GM21381 (cell line): Measurements from ENCODE around the gene E4F1.

Experiments
- ATAC-seq: cut with Tn5 transposase; IDR thresholded peaks from one replicate; pipeline ENCODE4 v1.9.1; 2021; ENCODE audit warnings: mild to moderate bottlenecking, moderate library complexity; ENCODE audit not compliant: unreplicated experiment

E4F1 gene

GRCh38 chr16:2270588-2271470 lies 47.4 kb downstream of the E4F1 start:
- no peak for ATAC-seq

DNA sequence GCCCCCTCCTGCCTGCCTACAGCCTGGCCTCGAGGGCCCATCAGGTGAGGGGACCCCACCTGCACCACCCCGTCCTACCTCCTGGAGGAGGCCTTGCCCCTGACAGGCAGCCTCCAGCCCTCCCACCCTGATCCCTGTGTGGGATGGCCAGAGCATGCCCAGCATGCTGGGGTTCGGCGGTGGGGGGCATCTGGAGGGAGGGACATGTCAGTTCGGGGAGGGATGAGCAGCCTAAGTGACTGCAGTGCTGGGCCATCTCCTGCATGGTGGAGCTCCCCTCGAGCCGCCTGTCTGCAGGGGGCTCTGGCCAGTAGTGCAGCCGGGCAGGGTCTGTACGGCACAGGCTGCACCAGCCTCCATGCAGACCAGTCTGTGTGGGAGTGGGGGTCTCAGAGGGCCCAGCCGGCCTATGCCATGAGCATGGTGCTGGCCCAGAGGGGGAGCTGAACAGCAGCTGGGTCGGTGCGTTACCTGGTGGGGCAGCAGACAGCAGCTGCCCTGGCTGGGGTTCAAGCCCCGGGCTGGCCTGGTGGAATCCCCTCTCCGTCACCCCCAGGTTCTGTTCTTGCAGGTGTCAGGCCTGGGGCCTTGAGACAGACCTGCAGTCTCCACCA lies 48.6 kb downstream of the E4F1 start:
- ATAC-seq: no peak

- no peak for ATAC-seq
Measured at GRCh38 chr16:2273484-2273883, 50.1 kb downstream of the E4F1 start.

GRCh38 chr16:2273931-2274330 lies 50.5 kb downstream of the E4F1 start:
- ATAC-seq: no peak

DNA sequence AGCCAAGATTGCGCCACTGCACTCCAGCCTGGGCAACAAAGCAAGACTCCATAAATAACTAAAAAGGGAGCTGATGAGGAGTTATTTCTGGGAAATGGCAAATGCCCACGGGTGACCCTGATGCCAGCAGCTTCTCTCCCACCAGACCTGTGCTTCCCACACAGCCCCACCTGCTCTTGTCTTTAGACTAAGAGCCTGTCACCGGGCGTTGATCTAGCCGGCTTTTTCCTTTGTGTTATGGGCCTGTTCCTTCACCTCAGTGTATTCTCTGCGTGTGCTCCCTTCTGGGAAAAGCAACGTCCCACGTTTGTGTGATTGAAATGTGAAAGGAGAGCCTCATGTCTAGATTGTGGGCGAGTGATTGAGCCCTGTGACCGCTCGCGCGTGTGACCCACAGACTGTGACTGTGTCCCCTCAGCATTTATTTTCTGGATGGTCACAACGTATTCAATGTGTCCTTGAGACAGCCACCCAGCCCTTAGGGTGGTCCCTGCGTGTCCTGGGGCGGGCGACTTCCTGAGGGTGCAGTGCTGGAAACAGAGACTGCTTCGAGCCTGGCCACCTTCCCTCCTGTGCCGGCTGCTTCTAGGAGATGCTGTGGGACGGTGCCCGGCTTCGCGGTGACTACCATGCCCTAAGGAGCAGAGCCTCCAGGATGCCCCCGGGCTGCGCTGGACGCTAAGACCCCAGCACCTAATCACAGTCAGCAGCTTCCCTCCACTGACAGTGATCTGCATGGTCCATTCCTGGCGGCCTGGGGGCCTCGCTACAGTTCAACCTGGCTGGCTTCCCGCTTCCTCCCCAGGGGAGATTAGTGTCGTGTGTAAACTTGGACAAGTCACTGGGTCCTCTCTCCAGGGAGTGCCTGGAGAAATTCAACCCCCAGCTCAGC lies 52.3 kb downstream of the E4F1 start:
- ATAC-seq: no peak

DNA sequence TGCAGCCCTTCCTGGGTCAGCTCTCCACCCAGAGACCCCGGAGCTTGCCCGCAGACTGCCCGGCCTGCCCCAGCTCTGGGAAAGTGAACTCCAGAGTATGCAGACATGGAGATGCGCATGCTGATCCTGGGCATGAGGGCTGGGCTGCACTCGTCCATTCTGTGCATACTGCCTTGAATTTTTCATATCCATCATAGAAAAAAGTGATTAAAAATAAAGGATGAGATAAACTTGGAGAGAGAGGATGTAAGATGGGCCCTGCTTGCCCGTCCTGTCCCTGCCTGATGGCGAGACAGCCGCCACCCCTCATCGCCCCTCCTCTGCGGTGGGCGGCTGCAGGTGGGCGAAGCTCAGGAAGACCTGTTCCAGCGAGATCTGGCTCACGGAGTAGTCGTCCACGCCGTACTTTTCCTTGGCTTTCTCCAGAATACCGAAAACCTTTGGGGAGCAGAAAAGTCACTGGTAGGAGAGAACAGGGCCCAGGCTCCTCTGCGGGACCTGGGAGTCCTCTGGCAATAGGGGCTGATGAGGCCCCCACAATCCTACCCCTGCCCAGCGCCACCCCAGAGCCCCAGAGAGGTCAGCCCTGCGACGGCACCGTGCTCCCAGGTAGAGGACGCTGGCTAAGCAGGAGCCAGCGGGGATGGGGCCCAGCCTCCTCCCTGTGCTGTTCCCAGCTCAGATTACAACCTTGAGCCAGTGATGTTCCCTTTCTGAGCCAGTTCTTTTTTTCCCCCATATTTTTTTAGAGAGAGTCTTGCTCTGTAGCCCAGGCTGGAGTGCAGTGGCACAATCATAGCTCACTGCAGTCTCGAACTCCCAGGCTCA lies 53.2 kb downstream of the E4F1 start:
- ATAC-seq: no peak

- no peak for ATAC-seq
Measured at GRCh38 chr16:2277466-2278271, 54.3 kb downstream of the E4F1 start.

- ATAC-seq: no peak
Measured at GRCh38 chr16:2278272-2278608, 54.8 kb downstream of the E4F1 start.

- ATAC-seq: no peak
Measured at GRCh38 chr16:2278956-2279800, 55.8 kb downstream of the E4F1 start.

- no peak for ATAC-seq
Measured at GRCh38 chr16:2280461-2280860, 57.1 kb downstream of the E4F1 start.

DNA sequence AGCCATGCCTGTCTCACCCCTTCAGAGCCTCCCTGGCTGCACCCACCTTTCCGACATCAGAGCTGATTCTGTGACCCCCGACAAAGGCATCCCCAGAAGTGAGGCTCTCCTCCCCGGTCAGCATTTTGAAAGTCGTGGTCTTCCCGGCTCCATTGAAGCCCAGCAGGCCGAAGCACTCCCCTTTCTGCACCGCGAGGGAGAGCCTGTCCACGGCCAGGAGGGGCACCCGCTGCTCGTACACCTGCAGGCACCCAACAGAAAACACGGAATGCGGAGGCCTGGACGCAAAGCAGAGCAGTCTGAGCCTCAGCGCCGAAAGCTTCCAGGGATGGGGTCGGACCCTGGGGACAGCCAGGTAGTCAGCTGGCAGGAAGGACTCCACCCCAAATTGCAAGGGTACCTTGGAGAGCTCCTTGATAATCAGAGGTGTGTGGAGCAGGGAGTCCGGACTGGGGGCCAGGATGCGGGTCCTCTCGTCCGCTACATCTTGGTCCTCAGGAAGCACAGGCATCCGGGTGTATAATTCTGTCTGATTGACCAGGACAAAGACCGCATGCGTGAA lies 57.7 kb downstream of the E4F1 start:
- ATAC-seq: no peak

DNA sequence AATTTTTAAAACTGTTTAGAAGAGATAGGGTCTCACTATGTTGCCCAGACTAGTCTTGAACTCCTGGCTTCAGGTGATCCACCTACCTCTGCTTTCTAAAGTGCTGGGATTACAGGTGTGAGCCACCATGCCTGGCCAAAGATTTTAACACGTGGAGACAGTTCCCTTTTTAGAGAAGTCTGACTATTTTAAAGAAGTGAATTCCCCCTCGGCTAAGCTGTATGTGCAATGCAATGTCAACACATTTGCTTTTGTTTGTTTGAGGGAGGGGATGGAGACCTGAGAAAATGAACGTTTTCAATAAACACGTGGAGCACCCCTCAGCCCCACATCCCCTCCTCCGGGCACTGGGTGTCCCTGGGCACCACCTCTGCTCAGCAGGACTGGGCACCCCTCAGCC lies 58.9 kb downstream of the E4F1 start:
- ATAC-seq: no peak

DNA sequence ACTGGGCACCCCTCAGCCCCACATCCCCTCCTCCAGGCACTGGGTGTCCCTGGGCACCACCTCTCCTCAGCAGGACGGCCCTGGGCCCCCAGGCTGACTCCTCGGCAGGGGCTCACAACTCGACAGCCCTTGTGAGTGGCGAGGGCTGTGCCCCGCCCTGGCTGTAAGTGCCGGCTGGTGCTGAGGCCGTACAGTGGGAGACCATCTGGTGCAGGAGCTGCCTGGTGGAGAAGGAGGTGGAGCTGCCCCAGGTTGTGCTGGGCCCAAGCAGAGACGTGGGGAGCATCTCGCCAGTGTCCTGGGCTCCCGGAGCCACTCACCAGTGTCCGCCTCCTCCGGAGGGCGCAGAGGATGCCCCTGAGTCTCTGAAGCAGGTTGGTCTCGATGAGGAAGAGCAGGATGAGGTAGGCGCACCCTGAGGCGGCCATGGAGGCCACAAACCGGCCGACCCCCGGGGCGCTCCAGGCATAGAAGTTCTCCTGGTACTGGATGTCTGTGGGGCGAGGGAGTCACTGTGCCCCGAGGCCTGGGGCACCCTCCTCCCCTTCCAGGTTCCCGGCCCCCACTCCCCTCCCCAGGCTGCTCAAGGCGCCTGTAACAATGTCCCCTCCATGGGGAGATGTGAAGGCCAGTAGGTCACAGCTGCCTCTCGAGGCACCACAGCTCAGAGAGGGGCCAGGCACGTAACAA lies 59.6 kb downstream of the E4F1 start:
- ATAC-seq: no peak

DNA sequence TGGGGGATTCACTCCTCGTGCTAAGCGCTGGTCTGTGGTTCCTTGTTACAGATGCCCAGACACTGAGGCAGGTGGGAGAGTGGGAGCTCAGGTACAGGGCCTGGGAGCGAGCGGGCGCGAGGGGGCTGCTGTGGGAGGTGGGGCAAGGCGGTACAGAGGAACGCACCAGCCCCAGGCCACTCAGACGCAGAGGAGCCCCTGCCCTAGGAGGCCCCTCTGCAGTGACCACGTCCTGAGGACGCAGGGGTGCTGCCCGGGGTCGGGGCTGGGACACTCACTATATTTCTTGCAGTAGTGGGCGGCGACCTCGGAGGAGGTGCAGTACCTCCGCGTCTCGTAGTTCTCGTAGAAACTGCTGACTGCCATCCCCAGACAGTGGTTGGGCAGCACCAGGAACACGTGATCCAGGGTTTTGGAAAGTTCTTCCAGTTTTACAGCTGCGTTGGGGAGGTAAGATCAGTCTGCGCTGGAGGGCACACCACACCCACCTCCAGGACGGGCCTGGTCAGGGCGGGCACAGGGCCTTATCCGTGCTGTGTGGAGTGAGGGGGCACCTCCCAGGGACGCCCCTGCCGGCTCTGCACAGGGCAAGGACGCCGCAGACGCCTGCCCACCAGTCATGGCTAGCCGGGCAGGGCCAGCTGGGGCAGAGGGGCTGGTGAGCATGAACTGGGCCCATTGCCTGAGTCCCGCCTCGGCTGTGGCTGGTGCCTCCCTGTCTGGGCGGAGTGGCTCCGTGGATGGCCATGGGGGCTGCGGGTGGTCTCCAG lies 60.8 kb downstream of the E4F1 start:
- no peak for ATAC-seq

GRCh38 chr16:2284797-2285576 lies 61.6 kb downstream of the E4F1 start:
- no peak for ATAC-seq
